TTC549 (cell line): Measurements from ENCODE around the gene GSE1.

Experiments used
- FAIRE-seq: peaks from 2 replicates; lab custom pipeline; 2012; peaks lifted over from hg19 to GRCh38; lab: Jason Lieb, UNC

GSE1 gene

GRCh38 chr16:85662976-85663830, 50.1 kb downstream of the GSE1 start:
- no peak for FAIRE-seq

GRCh38 chr16:85663891-85664321, 50.8 kb downstream of the GSE1 start:
- no peak for FAIRE-seq

GRCh38 chr16:85664580-85665372, 51.7 kb downstream of the GSE1 start:
- FAIRE-seq = no peak

GRCh38 chr16:85665373-85665740, 52.2 kb downstream of the GSE1 start:
- no peak for FAIRE-seq

- FAIRE-seq = no peak
Observed at GRCh38 chr16:85665929-85666328, 52.8 kb downstream of the GSE1 start.

- FAIRE-seq = no peak
Observed at GRCh38 chr16:85667261-85667660, 54.1 kb downstream of the GSE1 start.

GRCh38 chr16:85667841-85668413, 54.8 kb downstream of the GSE1 start:
- no peak for FAIRE-seq

GRCh38 chr16:85668676-85669424, 55.7 kb downstream of the GSE1 start:
- no peak for FAIRE-seq

- FAIRE-seq = no peak
Observed at GRCh38 chr16:85670840-85671239, 57.7 kb downstream of the GSE1 start.

GRCh38 chr16:85673529-85674417, 60.7 kb downstream of the GSE1 start:
- no peak for FAIRE-seq

- no peak for FAIRE-seq
Observed at GRCh38 chr16:85674418-85674755, 61.3 kb downstream of the GSE1 start.

GRCh38 chr16:85674828-85675227, 61.7 kb downstream of the GSE1 start:
- no peak for FAIRE-seq

- peak; percentile 11 for FAIRE-seq
Observed at GRCh38 chr16:85675251-85675874, 62.2 kb downstream of the GSE1 start.

GRCh38 chr16:85676466-85676865, 63.3 kb downstream of the GSE1 start:
- no peak for FAIRE-seq

GRCh38 chr16:85677383-85677967, 64.4 kb downstream of the GSE1 start:
- no peak for FAIRE-seq

- no peak for FAIRE-seq
Observed at GRCh38 chr16:85678016-85678415, 64.9 kb downstream of the GSE1 start.

- FAIRE-seq = no peak
Observed at GRCh38 chr16:85678821-85679220, 65.7 kb downstream of the GSE1 start.

- no peak for FAIRE-seq
Observed at GRCh38 chr16:85679870-85680269, 66.7 kb downstream of the GSE1 start.

GRCh38 chr16:85680352-85680944, 67.3 kb downstream of the GSE1 start:
- no peak for FAIRE-seq

- FAIRE-seq = no peak
Observed at GRCh38 chr16:85681255-85681654, 68.1 kb downstream of the GSE1 start.
